A673 (cell line): ENCODE results near the gene MAMDC2. TPM values are rescaled to one million over a fixed set of nuclear protein-coding genes. Genes with fewer than 3 reads are reported as not detected.

Source experiments
- BruUV-seq: library from RNA; stranded (reverse); fragments of 400-500 nt; replicated peaks from 2 replicates; lab custom pipeline; 2021; lab: Mats Ljungman, UMichigan
- CTCF ChIA-PET: fragments of 300-600 bp; sonication (Branson Sonifier 250); formaldehyde crosslinking; loops from one replicate; lab custom pipeline; 2022; ENCODE audit warnings: antibody characterized with exemption; lab: Charles Lee
- POLR2A ChIA-PET: fragments of 300-600 bp; sonication (Branson Sonifier 250); formaldehyde crosslinking; loops from one replicate; lab custom pipeline; 2022; ENCODE audit warnings: antibody characterized with exemption; ENCODE audit not compliant: low non-redundant PET; lab: Charles Lee
- DNase-seq: peaks from one replicate; pipeline ENCODE4 v3.0.0-alpha.2; 2015; ENCODE audit warnings: low spot score
- H3K27ac ChIP-seq: fragments of 200-600 bp; sonication (generic); 2 replicates; pipeline ENCODE4 v1.5.1; 2016; ENCODE audit warnings: mixed run types, low read depth, mild to moderate bottlenecking, mixed read lengths, antibody characterized with exemption, low read length; ENCODE audit not compliant: poor library complexity, severe bottlenecking
- H3K27me3 ChIP-seq: fragments of 200-600 bp; sonication (generic); replicated peaks from 2 replicates; pipeline ENCODE4 v1.6.1; 2017; ENCODE audit warnings: mixed run types, low read depth, mild to moderate bottlenecking, mixed read lengths, antibody characterized with exemption, low read length; ENCODE audit not compliant: insufficient read depth, poor library complexity
- H3K36me3 ChIP-seq: fragments of 200-600 bp; sonication (generic); 2 replicates; pipeline ENCODE4 v1.6.1; 2016; ENCODE audit warnings: mixed run types, mild to moderate bottlenecking, mixed read lengths, antibody characterized with exemption, low read length; ENCODE audit not compliant: insufficient read depth, poor library complexity, severe bottlenecking
- H3K4me1 ChIP-seq: fragments of 200-600 bp; sonication (generic); 2 replicates; pipeline ENCODE4 v1.6.1; 2017; ENCODE audit warnings: mixed run types, mild to moderate bottlenecking, mixed read lengths, antibody characterized with exemption, low read length; ENCODE audit not compliant: insufficient read depth, poor library complexity, severe bottlenecking
- H3K4me3 ChIP-seq: fragments of 200-600 bp; sonication (generic); 2 replicates; pipeline ENCODE4 v1.5.1; 2016; ENCODE audit warnings: low read depth, mixed run types, mild to moderate bottlenecking, mixed read lengths, low read length; ENCODE audit not compliant: poor library complexity, severe bottlenecking
- H3K9me3 ChIP-seq: fragments of 200-600 bp; sonication (generic); 2 replicates; pipeline ENCODE4 v1.6.1; 2016; ENCODE audit warnings: mixed run types, low read depth, mild to moderate bottlenecking, mixed read lengths, antibody characterized with exemption, low read length; ENCODE audit not compliant: poor library complexity, severe bottlenecking
- EZH2 ChIP-seq: fragments of 200-600 bp; sonication (generic); IDR thresholded peaks from 2 replicates; pipeline ENCODE4 v1.6.1; 2017; ENCODE audit warnings: borderline replicate concordance, low read depth, mild to moderate bottlenecking, mixed read lengths, antibody characterized with exemption, low read length; ENCODE audit not compliant: poor library complexity, severe bottlenecking
- intact Hi-C: fragments of 100-400 bp; cut with micrococcal nuclease; formaldehyde crosslinking; loops from one replicate; pipeline ENCODE4 v1.10.0; 2022; ENCODE audit not compliant: unreplicated experiment
- total RNA-seq: library from RNA; stranded (reverse); gene quantifications from 2 replicates; pipeline ENCODE4 v1.2.3, GENCODE V29; 2021
- TF ChIP-seq, protein P1 (sequence below): fragments of 300-800, 200-600 bp; sonication (generic); conservative IDR thresholded peaks from 2 replicates; pipeline ENCODE4 v1.5.1; 2017; ENCODE audit warnings: low read depth, mild to moderate bottlenecking, antibody characterized with exemption, low read length, moderate library complexity, mixed read lengths

Gene MAMDC2
- total RNA-seq, 1 experiment from 2014 or later: not detected

DNA sequence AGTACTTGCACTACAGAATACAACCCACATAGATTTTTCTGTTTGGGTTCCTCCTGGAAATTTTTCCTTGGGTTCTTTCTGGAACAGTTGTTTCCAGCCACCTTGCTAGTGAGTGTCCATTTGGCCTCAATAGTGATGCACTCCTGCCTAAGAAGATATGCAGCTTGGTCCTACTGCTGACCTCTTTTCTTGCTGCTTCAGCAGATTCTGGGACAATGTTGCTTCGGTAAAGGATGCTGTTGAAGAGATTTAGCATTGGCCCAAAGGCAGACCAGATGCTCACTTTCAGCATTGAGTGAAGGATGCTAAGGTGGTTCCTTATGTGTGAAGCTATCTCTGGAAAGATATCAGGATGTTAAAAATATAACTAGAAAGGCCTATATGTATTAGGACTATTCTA lies 128.9 kb downstream of the MAMDC2 start:
- H3K9me3 ChIP-seq: no peaks in the 10 kb centered on the region
- no peaks in the 10 kb centered on the region for H3K36me3 ChIP-seq
- DNase-seq: no peak
- no peak for TF ChIP-seq EZH2
- TF ChIP-seq, protein P1, sequence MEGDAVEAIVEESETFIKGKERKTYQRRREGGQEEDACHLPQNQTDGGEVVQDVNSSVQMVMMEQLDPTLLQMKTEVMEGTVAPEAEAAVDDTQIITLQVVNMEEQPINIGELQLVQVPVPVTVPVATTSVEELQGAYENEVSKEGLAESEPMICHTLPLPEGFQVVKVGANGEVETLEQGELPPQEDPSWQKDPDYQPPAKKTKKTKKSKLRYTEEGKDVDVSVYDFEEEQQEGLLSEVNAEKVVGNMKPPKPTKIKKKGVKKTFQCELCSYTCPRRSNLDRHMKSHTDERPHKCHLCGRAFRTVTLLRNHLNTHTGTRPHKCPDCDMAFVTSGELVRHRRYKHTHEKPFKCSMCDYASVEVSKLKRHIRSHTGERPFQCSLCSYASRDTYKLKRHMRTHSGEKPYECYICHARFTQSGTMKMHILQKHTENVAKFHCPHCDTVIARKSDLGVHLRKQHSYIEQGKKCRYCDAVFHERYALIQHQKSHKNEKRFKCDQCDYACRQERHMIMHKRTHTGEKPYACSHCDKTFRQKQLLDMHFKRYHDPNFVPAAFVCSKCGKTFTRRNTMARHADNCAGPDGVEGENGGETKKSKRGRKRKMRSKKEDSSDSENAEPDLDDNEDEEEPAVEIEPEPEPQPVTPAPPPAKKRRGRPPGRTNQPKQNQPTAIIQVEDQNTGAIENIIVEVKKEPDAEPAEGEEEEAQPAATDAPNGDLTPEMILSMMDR: no peak
- H3K4me3 ChIP-seq: no peak overlapping the region
- no peaks in the 10 kb centered on the region for H3K4me1 ChIP-seq
- H3K27me3 ChIP-seq: no peaks in the 10 kb centered on the region
- ChIA-PET CTCF (no interaction called here), POLR2A (no interaction called here)
- intact Hi-C loops: no loop called here
- BruUV-seq: no TSS peak
- no peak overlapping the region for H3K27ac ChIP-seq

DNA sequence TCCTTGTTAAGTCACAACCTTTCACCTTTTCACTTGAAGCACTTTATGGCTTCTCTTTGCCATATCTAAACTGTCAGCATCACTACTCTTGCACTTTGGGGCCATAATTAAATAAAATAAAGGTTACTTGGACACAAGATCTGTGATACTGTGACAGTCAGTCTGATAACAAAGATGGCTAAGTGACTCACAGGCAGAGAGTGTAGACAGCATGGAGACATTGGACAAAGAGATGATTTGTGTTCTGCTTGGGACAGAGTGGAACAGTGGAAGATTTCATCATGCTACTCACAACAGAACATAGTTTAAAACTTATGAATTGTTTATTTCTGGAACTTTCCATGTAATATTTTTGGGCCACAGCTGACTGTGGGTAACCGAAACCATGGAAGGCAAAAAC lies 133.5 kb downstream of the MAMDC2 start:
- no TSS peak for BruUV-seq
- DNase-seq: no peak
- Histone ChIP-seq H3K9me3 (no peaks in the 10 kb centered on the region), H3K36me3 (no peaks in the 10 kb centered on the region), H3K4me1 (no peaks in the 10 kb centered on the region), H3K4me3 (no peak overlapping the region), H3K27me3 (no peaks in the 10 kb centered on the region), H3K27ac (no peak overlapping the region)
- POLR2A ChIA-PET: no interaction called here
- intact Hi-C loops: no loop called here
- CTCF ChIA-PET: no interaction called here
- TF ChIP-seq, protein P1: no peak
- TF ChIP-seq EZH2: no peak

DNA sequence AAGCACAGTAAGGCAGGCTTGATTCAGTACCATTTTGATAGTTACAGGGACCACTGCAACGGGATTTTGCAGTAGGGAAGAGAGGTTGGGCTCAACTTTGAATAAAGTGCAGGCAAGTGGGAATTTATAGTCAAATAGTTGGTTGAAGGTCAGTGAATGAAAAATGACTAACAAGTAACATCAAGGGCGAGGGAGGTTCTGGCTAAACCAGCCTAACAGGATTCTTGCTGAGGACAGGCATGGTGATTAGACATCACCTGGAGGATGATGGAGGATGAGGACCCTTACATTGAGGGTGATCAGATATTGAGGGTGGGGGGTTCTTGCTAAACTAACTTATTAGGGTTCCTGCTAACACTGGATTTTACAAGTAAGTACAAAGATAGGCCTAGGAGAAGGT lies 149.1 kb downstream of the MAMDC2 start:
- TF ChIP-seq, protein P1: no peak
- no peak for TF ChIP-seq EZH2
- Histone ChIP-seq H3K36me3 (no peaks in the 10 kb centered on the region), H3K27me3 (no peaks in the 10 kb centered on the region), H3K4me1 (no peaks in the 10 kb centered on the region), H3K27ac (no peak overlapping the region), H3K4me3 (no peak overlapping the region), H3K9me3 (no peaks in the 10 kb centered on the region)
- no TSS peak for BruUV-seq
- ChIA-PET POLR2A (no interaction called here), CTCF (no interaction called here)
- DNase-seq: no peak
- intact Hi-C loops: no loop called here
